Activated CD8-positive, alpha-beta memory T cell treated with anti-CD3 and anti-CD28 coated beads for 24 hours (primary cell): ENCODE measurements around the gene TOE1.

Experiments used
- DNase-seq: peaks from one replicate; pipeline ENCODE4 v3.0.0-alpha.2; 2020

The TOE1 gene

DNA sequence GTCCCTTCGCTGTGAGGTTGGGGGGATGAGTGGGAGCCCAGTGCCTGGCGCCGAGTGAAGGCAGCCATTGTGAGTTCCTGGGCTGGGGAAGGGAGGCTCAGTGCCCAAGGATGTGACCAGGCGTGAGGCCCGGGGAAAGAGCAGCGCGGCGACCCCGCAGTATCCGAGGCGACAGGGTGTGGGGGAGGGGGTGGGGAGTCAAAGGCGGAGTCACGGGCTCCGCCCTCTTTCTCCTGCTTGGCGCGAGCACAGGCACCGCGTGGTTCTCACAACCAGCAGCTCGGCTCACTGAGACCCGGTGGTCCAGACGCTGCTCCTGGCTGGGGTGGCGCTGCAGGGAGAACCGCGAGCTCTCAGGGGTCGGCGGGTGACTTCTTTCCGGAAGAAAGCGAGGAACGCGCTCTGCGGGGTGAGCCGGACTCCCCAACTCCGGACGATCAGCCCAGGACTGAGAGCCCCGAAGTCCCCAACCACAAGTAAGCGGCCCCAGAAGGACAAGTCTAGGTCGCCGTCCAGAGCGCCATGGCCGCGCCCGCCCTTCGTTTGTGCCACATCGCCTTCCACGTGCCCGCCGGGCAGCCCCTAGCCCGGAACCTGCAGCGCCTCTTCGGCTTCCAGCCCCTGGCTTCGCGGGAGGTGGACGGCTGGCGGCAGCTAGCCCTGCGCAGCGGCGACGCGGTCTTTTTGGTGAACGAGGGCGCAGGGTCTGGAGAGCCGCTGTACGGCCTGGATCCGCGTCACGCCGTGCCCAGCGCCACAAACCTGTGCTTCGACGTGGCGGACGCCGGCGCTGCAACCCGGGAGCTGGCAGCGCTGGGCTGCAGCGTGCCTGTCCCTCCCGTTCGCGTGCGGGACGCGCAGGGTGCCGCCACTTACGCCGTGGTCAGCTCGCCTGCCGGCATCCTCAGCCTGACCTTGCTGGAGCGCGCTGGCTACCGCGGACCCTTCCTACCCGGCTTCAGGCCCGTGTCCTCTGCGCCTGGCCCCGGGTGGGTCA lies 13.0 kb upstream of the TOE1 start, which contains the start of gene HPDL:
TSS of gene HPDL (plus strand) at position 269 of the 997 bp plus-strand sequence. CDS start at position 523, 254 bp downstream.
- peak; percentile 91 for DNase-seq

DNA sequence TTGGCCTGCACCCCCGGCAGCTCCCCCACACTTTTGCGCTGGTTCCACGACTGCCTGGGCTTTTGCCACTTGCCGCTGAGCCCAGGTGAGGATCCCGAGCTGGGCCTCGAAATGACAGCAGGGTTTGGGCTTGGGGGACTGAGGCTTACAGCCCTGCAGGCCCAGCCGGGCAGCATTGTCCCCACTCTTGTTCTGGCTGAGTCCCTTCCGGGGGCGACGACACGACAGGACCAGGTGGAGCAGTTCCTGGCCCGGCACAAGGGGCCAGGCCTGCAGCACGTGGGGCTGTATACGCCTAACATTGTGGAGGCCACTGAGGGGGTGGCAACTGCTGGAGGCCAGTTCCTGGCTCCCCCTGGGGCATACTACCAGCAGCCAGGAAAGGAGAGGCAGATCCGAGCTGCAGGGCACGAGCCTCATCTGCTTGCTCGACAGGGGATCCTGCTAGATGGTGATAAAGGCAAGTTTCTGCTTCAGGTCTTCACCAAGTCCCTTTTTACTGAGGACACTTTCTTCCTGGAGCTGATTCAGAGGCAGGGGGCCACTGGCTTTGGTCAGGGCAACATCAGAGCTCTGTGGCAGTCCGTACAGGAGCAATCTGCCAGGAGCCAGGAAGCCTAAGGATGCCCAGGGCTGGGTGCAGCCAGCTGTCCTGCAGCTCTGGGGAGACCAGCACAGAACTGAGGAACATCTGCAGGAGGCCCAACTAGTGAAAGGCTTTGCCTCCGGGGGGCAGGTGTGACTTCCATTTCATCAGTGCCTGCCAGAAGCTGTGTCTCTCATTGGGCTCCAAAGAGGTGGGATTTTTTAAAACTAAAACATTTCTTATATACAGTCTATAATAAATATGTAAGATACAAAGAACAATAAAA lies 12.1 kb upstream of the TOE1 start:
- peak; percentile 75 for DNase-seq

DNA sequence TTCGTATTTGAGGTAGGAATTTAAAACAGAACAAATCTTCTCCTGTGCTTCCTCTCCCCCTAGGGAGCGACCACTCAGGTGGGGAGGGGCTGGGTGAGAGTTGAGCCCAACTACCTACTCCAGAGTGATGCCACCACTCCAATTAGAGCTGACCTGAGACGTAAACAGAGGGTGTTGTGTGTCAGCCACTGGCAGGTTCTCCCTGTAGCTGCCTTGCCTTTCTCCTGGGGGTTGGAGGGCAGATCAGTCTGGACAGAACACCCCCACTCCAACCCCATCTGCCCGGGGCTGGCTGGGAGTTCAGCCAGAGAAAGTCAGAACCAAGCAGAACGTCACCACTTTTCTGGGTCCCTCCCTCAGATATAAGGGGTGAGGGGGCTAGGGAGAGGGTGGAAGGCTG lies 11.3 kb upstream of the TOE1 start:
- DNase-seq, result no peak

DNA sequence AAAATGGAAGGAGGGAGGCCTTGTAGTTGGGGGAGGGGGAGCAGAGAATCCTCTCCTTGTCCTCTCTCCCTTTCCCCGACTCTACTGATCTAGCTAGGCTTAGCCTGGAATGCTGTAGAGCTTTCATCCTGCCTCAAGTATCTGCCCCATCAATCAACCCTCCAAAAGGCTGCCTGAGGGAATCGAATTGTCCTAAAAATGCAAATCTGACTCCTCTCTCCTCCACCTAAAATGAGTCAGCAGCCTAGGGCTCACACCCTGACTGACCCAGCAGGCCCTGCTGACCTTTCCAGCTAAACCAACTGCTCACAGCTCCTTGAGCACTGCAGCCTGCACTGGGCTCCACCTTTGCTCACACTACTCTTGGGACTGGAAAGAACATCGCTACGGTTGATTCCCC lies 10.5 kb upstream of the TOE1 start:
- DNase-seq, result no peak

DNA sequence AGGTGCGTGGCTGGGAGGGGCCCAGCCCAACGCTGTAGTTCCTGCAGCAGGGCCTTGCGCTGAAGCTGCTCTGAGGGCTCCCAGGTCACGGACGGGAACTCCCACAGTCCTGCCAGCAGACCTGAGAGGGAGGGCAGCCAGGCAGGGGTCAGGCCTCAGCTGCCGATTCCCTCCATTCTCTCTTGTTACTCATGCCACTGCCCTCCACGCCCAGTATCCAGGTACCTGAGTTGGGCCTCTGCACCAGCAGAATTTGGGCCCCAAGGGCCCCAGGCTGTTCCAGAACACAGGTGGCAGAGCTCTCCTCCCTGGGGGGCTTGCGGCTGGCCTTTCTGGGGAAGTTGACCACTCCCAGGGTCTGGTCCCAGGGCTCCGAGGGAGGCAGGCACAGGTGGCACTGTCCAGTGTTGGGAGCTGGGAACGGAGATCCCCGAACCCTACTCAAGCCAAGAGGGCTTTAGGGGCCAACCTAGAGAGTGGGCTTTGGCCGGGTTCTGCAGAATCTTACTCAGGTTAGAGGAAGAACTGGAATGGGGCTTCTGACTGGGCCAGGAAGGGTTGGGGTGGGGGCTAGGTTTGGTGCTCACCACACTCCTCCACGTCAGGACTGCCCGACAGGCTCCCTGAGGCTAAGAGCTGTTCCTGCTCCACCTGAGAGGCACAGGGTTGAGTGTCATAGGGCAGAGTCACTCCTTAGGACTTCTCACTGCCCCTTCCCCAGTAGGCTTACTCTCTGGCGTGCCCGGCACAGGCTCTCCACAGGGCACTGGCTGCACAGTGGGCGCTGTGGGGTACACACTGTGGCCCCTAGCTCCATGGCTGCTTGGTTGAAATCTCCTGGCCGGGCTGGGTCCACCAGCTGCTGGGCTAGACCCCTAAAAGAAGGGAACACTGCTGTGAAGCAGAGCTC lies 8.3 kb upstream of the TOE1 start:
- no peak for DNase-seq

DNA sequence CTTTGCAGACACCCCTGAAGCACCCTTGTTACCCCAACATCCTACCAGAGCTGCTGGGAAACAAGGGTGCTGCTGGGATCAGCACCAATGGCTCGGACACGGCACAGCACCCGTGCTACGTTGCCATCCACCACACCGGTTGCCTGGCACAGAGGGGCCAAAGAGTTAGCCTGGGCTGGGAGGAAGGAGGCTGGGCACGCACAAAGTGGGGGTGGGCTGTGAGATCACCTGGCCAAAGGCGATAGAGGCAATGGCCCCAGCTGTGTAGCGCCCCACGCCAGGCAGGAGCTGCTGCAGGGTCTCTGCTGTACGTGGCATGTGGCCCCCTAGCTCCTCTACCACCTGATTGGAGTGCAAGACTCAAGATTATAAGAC lies 7.6 kb upstream of the TOE1 start:
- DNase-seq, result no peak

DNA sequence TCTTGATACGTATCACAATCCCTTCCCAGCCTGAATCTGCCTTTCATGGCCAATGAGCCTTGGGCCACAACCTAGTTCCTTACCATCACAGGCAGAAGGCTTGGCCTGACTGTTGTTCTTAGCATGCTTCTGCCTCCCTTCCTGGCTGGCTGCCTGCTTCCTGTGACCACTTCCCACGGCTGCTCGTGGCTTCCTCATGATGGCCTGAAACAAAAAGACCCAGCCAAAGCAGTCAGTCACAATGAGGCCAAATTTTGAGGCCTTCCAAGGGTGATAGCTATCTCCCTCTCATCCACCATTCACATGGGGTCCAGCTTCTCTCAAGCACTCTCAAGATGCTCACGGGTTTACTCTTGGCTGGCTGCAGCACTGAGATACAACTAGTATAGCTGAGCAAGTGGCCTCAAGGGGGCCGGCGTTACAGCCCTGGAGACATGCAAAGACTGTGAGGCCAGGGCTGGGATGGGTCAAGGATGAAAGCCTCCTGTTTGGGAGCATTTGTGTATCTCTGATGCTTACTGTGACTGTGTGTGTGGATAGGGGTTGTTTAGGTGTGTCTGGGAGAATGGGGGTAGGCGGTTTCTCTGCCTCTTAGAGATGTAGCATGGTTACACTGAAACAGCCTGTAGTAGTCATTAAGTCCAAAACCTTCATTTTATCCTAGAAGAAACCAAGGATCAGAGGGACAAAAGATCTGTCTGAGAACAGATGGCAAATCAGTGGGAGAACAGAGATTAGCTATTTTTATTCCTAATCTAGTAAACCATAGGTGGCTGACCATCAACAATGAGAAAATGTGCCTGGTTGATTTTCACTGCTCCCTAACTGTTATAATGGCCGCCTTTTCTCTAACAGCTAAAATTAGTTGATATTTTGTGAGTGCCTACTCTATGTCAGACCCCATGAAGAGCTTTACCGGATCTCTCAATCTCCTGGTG lies 5.4 kb upstream of the TOE1 start:
- DNase-seq, result no peak

DNA sequence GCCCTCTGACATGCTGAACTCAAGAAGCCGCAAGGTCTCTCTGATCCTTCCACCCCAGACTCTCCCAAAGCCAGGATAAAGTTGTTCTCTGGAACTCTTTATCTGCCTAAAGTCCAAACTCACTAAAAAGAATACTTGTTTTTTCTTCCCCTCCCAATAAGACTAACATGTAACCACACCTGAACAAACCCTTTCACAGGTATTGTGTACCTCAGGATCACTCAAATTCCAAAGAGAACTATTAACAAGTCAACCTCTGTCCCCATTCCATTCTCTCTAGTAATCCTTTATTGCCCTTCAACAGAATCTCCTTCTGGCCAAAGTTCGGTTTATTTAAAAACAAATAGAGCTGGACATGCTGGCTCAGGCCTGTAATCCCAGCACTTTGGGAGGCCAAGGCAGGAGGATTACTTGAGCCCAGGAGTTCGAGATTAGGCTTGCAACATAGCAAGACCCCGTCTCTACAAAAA lies 4.1 kb upstream of the TOE1 start:
- no peak for DNase-seq

DNA sequence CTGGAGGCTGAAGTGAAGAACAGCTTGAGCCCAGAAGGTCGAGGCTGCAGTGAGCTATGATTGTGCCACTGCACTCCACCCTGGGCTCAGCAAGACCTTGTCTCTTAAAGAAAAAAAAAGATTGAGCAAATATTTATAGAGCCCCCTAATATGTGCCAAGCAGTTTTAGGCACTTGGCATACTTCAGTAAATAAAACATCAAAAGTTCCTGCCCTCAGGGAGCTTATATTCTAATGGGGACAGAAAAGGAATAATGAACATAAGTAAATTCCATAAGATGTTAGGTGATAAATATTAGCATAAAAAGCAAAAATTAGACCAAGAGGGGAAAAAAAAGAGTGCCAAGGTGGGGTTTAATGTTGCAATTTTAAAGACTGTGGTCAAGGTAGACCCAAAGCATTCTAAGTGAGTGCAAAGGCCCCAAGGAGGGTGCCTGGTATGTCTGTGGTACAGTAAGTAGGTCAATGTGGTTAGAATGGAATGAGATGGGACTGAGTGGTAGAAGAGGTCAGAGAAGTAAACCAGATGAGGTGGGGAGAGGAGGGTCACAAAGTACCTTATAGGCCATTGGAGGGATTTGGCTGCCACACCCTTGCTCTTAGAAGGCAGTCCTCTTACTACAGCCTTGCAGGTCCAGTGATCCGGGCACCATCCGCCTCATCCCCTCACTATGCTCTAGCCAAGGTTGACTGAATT lies 2.2 kb upstream of the TOE1 start:
- DNase-seq, result no peak

DNA sequence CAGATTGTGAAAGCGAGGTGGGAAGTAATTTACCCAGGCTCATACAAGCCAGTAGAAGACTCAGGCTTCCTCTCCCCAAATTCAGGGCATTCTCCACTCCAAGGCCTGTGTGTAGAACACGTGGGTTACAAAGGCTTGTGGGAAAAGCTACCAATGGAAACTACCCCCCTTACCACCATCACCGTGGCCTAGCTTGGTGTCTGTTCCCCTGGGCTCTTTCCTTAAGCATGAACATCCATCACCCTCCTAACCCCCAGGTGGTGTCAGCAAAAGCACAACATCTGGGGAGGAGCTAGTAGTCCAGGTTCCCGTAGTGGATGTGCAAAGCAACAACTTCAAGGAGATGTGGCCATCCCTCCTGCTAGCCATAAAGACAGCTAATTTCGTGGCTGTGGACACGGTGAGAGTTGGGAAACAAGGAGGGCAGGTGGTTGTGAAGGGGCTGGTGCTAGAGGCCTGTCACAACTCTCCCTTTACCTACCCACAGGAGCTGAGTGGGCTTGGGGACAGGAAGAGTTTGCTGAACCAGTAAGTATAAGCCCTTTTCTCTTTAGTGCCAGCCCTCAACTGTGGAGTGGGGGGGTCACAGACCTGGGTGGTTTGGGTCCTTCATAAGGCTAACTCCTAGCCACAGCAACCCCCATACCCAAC lies 971 bp downstream of the TOE1 start:
- DNase-seq, result no peak

DNA sequence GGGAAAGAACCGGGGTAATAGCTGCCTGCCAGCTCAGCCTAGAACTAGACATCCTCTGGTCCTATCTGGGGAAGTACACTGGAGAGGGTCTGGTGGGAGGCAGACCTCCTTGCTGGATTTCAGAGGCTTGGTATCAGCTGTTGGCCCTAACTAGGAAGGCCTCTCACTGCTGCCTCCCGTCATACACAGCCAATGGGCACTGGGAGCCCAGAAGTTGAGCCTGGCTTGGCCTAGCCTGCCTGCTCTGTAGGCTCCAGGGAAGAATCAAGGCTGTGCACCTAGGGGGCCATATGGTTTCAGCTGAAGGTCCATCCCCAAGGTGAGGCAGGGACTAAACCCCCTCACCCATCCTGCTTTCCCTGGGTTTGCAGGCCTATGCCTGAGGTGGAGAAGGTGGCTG lies 4.5 kb downstream of the TOE1 start:
- no peak for DNase-seq

DNA sequence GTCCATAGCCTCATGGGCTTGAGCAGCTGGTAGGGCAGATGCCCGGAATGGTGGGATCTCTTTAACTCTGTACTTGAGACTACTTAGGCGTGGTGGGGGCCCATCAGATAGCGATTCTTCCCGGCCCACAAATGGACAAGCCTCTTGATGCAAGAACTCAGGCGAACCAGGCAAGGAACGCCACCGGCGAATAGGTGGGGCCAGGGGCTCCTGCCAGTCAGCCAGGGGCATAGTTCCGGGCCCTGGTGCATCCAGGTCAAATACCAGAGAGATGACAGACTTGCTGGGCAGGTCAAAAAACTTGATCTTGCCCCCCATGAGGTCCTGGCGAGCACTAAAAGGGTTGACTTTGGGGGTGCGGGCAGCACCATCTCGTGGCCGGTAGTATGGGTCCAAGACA lies 5.0 kb downstream of the TOE1 start:
- DNase-seq, result no peak

DNA sequence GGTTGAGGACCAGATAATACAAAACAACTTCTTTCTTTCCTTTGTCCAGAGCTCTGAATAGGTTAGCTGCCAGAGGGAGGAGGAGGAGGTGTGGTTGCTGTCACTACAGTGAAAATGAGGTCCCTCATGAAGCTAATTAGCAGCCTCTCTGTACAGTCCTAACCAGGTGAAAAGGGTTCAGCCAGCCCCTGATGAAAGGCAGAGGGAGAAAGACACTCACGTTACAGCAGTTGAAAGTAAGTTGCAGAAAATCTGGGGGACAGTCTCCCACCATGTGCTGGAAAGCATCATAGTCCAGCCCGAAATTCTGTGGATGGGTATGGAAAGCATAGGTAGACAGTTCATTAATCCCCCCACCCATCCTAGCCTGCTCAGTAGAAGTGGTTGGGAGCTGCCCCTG lies 6.5 kb downstream of the TOE1 start:
- DNase-seq, result no peak

DNA sequence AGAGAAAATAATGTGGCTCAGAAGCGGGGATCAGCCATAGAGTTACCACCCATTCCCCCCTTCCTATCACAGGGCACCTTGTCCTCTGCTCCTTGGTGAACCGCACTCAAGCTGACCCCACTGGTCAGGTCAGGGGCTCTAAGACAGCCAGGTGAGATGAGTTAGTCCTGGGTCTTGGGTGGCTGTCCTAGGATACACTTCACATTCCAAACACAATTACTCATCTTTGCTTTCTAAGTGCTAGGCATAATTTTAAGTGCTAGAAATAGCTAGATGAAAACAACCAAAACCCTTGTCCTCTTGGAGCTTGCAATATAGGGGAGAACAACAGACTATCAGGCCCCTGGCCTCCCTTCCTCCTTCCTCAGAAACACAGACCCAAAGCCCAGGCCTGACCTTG lies 8.1 kb downstream of the TOE1 start:
- no peak for DNase-seq

DNA sequence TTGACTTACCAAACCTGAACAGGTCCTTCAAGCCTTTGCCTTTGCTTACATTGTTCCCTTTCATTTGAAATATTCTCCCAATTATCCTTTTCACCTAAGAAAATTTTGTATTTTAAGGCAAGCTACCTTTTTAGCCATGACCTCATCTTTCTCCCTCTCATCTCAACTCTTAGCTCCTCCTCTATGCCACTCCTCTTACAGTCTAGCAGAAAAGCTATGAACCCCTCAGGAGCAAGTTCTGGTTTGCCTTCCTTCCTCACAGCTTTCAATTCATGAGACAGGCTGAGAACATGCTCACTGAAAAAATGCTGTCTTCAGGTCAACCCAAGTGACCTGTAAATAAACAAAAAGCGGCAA lies 8.6 kb downstream of the TOE1 start:
- no peak for DNase-seq

DNA sequence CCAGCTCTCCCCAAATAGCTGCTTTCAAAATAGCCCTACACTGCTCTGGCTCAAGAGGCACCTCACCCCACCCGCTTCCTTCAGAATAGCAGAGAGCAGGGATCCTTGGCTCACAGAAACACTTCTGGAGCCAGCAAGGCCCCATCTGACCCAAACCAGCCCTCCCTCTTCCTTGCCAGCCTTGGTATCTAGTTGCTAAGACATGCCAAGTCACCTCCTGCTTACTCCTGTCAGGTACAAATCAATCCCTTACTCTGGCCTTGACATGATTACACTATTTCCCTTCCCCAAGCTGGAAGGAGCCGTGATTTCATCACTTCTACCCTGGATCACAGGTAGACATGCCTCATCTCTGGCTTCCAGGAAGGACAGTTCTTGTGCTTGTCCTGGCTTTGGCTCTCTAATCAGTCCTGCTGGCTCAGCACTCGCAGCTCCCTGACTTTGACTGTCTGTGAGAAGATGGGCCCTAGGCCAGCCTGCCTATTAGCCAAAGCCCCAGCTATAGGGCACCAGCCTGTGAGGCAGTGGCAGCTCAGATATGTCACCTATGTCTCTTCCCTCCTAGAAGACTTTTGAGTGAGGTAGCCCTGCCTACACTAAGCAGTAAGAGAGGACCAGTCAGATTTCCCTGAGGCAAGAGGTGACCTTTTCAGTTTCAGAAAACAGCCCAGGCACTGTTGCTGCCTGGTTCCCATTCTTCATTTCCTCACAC lies 9.2 kb downstream of the TOE1 start:
- no peak for DNase-seq

DNA sequence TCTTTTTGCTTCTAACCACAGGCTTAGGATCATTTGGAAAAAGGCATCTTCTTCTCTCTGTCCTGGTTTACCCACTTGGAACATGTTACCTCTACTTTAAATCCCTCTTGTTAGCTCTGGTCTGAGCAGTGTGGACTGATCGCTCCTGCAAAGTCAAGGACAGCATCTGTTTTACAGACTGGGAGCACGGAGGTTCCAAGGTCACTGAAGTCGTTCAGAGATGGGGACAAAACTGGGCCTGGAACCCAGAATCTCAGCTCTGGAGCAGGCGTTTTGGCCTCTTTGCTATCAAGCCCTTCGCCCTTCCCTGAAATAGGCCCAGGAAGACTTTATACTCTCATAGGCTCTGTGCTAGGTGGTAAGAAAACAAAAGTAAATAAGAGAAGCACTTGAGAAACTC lies 11.5 kb downstream of the TOE1 start:
- DNase-seq, result no peak

DNA sequence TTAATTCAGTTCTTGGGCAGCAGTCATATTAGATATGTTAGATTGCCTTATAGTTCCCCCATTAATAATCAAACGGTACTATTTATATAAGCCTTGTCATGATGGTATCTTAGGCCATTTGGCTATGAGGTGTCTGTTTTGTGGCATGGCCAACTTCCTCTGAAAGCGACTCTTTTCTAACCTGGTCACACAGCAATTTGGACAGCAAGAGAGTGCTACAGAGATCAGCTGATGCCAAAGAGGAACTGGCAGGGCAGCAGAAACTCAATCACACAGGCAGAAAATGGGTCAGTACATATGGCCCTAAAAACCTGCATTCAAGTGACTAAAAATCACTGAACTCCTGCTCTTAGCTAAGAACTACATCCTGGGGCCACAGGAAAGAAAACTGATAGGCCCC lies 13.7 kb downstream of the TOE1 start:
- no peak for DNase-seq

DNA sequence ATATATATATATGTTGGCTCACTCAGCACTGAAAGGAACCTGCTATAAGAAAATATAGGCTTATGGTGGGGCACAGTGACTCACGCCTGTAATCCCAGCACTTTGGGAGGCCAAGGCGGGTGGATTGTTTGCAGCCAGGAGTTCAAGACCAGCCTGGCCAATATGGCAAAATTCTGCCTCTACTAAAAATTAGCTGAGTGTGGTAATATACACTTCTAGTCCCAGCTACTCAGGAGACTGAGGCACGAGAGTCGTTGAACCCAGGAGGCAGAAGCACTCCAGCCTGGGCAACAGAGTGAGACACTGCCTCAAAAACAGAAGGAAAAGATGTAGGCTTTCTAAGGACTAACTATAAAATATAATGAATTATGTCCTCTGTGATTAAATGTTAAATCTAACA lies 14.9 kb downstream of the TOE1 start:
- DNase-seq, result no peak

DNA sequence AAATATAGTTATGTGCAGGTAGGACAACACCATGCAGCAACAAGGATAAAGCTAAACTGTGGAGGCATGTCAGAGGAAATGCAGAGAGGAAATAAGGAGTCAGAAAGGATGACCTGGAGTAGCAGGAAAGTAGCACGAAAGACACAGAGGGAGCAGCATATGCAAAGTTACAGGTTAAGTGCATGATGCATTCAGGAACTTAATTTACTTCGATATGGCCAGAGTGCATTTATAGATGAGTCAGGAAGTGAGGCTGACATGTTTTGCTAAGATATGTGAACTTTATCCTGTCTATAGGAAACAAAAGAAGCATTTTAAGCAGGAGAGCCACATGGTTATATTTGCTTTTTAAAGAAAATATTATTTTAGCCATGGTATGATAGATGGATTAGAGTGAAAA lies 15.7 kb downstream of the TOE1 start:
- DNase-seq, result no peak
